SK-N-SH treated with all-trans-retinoic acid at 6 μM for 48 hours (cell line): Measurements from ENCODE around the gene FRMD5.

Source experiments
- ATAC-seq: fragments of 200-7000 bp; cut with Tn5 transposase; 3 replicates; pipeline ENCODE4 v1.9.1; 2020; ENCODE audit warnings: mild to moderate bottlenecking, moderate library complexity
- BACH2 ChIP-seq: fragments of 250-450 bp; sonication (Bioruptor Pico); IDR thresholded peaks from 2 replicates; pipeline ENCODE4 v1.9.0; 2021; ENCODE audit warnings: mild to moderate bottlenecking, borderline replicate concordance
- CSDC2 ChIP-seq: fragments of 250-450 bp; sonication (Bioruptor Pico); IDR thresholded peaks from 2 replicates; pipeline ENCODE4 v1.5.0; 2020; ENCODE audit warnings: mild to moderate bottlenecking, moderate library complexity
- GLIS3 ChIP-seq: fragments of 250-450 bp; sonication (Bioruptor Pico); IDR thresholded peaks from 2 replicates; pipeline ENCODE4 v1.5.0; 2020; ENCODE audit warnings: mild to moderate bottlenecking, moderate library complexity
- ISL1 ChIP-seq: fragments of 250-450 bp; sonication (Bioruptor Pico); IDR thresholded peaks from 2 replicates; pipeline ENCODE4 v2.1.2; 2022; ENCODE audit warnings: mild to moderate bottlenecking, moderate library complexity
- OSR1 ChIP-seq: fragments of 250-450 bp; sonication (Bioruptor Pico); IDR thresholded peaks from 2 replicates; pipeline ENCODE4 v1.8.0; 2022; ENCODE audit warnings: moderate library complexity, mild to moderate bottlenecking, inconsistent platforms
- PPARA ChIP-seq: fragments of 250-450 bp; sonication (Bioruptor Pico); IDR thresholded peaks from 2 replicates; pipeline ENCODE4 v1.5.0; 2020; ENCODE audit warnings: mild to moderate bottlenecking, borderline replicate concordance
- RARB ChIP-seq: fragments of 250-450 bp; sonication (Bioruptor Pico); IDR thresholded peaks from 2 replicates; pipeline ENCODE4 v1.8.0; 2021; ENCODE audit warnings: mild to moderate bottlenecking, moderate library complexity
- SNAI2 ChIP-seq: fragments of 250-450 bp; sonication (Bioruptor Pico); IDR thresholded peaks from 2 replicates; pipeline ENCODE4 v1.5.0; 2020; ENCODE audit warnings: mild to moderate bottlenecking, moderate library complexity
- TCF4 ChIP-seq: fragments of 250-450 bp; sonication (Bioruptor Pico); IDR thresholded peaks from 2 replicates; pipeline ENCODE4 v1.8.0; 2021; ENCODE audit warnings: mild to moderate bottlenecking, moderate library complexity, borderline replicate concordance
- TOX ChIP-seq: fragments of 250-450 bp; sonication (Bioruptor Pico); IDR thresholded peaks from 2 replicates; pipeline ENCODE4 v1.8.0; 2021; ENCODE audit warnings: mild to moderate bottlenecking, moderate library complexity, borderline replicate concordance
- ZC3H10 ChIP-seq: fragments of 250-450 bp; sonication (Bioruptor Pico); IDR thresholded peaks from 2 replicates; pipeline ENCODE4 v1.5.1; 2021; ENCODE audit warnings: mild to moderate bottlenecking, moderate library complexity
- ZFP3 ChIP-seq: fragments of 250-450 bp; sonication (Bioruptor Pico); IDR thresholded peaks from 2 replicates; pipeline ENCODE4 v1.5.0; 2020; ENCODE audit warnings: mild to moderate bottlenecking, moderate library complexity
- ZFP30 ChIP-seq: fragments of 450-650 bp; formaldehyde crosslinking; IDR thresholded peaks from 2 replicates; pipeline ENCODE4 v1.5.0; 2022; ENCODE audit warnings: mild to moderate bottlenecking, moderate library complexity
- ZNF70 ChIP-seq: fragments of 450-650 bp; formaldehyde crosslinking; IDR thresholded peaks from 2 replicates; pipeline ENCODE4 v1.5.0; 2020; ENCODE audit warnings: mild to moderate bottlenecking, moderate library complexity
- TF ChIP-seq, protein P1 (sequence below): fragments of 250-450 bp; sonication (Bioruptor Pico); IDR thresholded peaks from 2 replicates; pipeline ENCODE4 v1.5.1; 2021; ENCODE audit warnings: mild to moderate bottlenecking, moderate library complexity
- TF ChIP-seq, protein P2 (sequence below): fragments of 250-450 bp; sonication (Bioruptor Pico); IDR thresholded peaks from 2 replicates; pipeline ENCODE4 v1.5.0; 2020; ENCODE audit warnings: mild to moderate bottlenecking, moderate library complexity
- TF ChIP-seq, protein P3 (sequence below): fragments of 250-450 bp; sonication (Bioruptor Pico); IDR thresholded peaks from 2 replicates; pipeline ENCODE4 v1.5.1; 2020; ENCODE audit warnings: low read depth, mild to moderate bottlenecking, moderate library complexity
- TF ChIP-seq, protein P4 (sequence below): fragments of 250-450 bp; sonication (Bioruptor Pico); IDR thresholded peaks from 2 replicates; pipeline ENCODE4 v1.8.0; 2020; ENCODE audit warnings: mild to moderate bottlenecking, moderate library complexity, borderline replicate concordance

The FRMD5 gene

DNA sequence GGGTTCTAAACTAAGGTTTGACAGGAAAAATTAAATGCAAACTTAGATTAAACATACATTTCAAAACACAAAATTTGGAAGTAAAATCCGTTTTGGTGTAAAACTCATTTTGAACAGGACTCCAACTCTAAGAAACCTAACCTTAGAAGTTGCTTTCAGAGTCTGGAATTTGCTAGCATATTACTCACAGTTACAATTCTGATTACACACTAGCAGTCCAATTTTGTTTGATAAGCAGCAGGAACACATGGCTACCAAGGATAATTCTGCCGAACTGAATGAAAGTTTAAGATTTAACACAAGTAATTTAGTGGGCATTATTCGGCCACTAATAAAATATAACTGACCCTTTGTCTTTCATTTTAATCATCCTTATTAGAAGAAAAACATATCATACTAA is 49.6 kb downstream of the FRMD5 start:
- TF ChIP-seq CSDC2 (CRISPR knock-in tag) = no peak
- no peak for TF ChIP-seq TCF4
- TF ChIP-seq OSR1 (CRISPR knock-in tag) = no peak
- TF ChIP-seq RARB (CRISPR knock-in tag) = no peak
- TF ChIP-seq, protein P1, sequence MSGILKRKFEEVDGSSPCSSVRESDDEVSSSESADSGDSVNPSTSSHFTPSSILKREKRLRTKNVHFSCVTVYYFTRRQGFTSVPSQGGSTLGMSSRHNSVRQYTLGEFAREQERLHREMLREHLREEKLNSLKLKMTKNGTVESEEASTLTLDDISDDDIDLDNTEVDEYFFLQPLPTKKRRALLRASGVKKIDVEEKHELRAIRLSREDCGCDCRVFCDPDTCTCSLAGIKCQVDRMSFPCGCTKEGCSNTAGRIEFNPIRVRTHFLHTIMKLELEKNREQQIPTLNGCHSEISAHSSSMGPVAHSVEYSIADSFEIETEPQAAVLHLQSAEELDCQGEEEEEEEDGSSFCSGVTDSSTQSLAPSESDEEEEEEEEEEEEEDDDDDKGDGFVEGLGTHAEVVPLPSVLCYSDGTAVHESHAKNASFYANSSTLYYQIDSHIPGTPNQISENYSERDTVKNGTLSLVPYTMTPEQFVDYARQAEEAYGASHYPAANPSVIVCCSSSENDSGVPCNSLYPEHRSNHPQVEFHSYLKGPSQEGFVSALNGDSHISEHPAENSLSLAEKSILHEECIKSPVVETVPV (CRISPR knock-in tag) = no peak
- peak; percentile 71 for ATAC-seq

DNA sequence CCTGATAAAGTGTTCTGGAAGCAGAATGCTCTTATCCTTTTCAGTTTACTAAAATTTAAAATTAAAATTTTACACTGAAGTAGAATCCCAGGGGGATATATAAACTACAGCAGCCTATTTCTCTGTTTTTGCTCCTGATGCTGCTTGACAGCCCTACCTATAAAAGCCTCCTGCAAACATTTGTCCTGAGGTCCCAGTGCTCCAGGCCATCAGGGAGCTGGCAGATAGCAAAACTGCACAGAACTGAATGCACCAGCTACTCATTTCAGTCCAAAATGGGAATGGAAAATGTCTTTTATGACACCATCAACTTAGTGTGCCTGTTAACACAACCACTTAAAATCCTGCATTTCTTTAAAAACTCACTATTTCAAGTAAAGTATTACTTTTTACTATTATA is 50.1 kb downstream of the FRMD5 start:
- TF ChIP-seq SNAI2 (CRISPR knock-in tag) (no peak), OSR1 (CRISPR knock-in tag) (no peak), ZFP3 (no peak), BACH2 (CRISPR knock-in tag) (no peak), PPARA (CRISPR knock-in tag) (no peak), TCF4 (no peak), TOX (CRISPR knock-in tag) (no peak), ISL1 (CRISPR knock-in tag) (no peak), ZNF70 (CRISPR knock-in tag) (no peak), ZC3H10 (CRISPR knock-in tag) (no peak)
- TF ChIP-seq, protein P1 (CRISPR knock-in tag) = no peak
- TF ChIP-seq, protein P2, sequence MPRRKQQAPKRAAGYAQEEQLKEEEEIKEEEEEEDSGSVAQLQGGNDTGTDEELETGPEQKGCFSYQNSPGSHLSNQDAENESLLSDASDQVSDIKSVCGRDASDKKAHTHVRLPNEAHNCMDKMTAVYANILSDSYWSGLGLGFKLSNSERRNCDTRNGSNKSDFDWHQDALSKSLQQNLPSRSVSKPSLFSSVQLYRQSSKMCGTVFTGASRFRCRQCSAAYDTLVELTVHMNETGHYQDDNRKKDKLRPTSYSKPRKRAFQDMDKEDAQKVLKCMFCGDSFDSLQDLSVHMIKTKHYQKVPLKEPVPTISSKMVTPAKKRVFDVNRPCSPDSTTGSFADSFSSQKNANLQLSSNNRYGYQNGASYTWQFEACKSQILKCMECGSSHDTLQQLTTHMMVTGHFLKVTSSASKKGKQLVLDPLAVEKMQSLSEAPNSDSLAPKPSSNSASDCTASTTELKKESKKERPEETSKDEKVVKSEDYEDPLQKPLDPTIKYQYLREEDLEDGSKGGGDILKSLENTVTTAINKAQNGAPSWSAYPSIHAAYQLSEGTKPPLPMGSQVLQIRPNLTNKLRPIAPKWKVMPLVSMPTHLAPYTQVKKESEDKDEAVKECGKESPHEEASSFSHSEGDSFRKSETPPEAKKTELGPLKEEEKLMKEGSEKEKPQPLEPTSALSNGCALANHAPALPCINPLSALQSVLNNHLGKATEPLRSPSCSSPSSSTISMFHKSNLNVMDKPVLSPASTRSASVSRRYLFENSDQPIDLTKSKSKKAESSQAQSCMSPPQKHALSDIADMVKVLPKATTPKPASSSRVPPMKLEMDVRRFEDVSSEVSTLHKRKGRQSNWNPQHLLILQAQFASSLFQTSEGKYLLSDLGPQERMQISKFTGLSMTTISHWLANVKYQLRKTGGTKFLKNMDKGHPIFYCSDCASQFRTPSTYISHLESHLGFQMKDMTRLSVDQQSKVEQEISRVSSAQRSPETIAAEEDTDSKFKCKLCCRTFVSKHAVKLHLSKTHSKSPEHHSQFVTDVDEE (CRISPR knock-in tag) = no peak
- TF ChIP-seq, protein P3, sequence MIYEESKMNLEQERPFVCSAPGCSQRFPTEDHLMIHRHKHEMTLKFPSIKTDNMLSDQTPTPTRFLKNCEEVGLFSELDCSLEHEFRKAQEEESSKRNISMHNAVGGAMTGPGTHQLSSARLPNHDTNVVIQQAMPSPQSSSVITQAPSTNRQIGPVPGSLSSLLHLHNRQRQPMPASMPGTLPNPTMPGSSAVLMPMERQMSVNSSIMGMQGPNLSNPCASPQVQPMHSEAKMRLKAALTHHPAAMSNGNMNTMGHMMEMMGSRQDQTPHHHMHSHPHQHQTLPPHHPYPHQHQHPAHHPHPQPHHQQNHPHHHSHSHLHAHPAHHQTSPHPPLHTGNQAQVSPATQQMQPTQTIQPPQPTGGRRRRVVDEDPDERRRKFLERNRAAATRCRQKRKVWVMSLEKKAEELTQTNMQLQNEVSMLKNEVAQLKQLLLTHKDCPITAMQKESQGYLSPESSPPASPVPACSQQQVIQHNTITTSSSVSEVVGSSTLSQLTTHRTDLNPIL (CRISPR knock-in tag) = no peak
- ATAC-seq = peak; percentile 44

DNA sequence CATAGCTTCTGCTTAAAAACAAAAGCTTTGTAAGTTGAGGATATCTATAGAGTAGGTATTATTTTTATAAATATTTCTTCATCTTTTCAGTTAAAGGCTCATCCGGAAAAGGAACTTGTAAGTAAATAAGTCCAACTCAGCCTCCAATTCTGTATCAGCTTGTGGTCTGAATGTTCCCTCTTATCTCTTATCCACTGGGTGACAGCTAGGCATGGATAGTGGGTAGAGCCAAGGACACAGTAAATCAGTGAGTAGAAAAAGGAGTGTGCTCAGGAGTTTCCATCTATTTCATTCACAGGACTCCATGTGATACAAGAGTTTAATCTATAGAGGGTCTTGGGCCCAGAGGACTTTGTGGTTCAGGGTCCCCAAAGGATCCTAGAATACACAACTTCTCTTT is 50.9 kb downstream of the FRMD5 start:
- ATAC-seq = peak; percentile 12; the same call in 1 of the 3 replicates
- TF ChIP-seq RARB (CRISPR knock-in tag) (no peak), TCF4 (no peak), ZFP3 (no peak)

DNA sequence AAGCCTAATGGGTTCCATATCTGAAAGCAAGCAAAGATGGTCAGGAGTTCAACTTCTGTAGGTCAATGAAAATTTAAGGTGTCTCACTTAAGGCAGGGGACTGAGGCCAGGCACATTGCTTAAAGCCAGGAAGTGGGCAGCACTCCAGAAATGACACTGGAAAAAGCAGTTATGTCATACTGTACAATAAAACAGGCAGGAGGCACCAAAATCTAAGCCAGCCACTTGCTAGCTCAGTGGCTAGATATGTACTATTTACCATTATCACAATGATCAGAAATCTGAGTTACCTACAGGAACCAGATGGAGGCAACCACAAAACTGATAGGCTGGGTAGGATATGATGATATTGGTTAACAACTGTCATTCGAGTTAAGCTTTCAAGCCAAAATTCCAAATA is 57.3 kb downstream of the FRMD5 start:
- ATAC-seq = peak; percentile 61
- TF ChIP-seq, protein P4, sequence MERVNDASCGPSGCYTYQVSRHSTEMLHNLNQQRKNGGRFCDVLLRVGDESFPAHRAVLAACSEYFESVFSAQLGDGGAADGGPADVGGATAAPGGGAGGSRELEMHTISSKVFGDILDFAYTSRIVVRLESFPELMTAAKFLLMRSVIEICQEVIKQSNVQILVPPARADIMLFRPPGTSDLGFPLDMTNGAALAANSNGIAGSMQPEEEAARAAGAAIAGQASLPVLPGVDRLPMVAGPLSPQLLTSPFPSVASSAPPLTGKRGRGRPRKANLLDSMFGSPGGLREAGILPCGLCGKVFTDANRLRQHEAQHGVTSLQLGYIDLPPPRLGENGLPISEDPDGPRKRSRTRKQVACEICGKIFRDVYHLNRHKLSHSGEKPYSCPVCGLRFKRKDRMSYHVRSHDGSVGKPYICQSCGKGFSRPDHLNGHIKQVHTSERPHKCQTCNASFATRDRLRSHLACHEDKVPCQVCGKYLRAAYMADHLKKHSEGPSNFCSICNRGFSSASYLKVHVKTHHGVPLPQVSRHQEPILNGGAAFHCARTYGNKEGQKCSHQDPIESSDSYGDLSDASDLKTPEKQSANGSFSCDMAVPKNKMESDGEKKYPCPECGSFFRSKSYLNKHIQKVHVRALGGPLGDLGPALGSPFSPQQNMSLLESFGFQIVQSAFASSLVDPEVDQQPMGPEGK (CRISPR knock-in tag) = no peak
- no peak for TF ChIP-seq ZC3H10 (CRISPR knock-in tag)

DNA sequence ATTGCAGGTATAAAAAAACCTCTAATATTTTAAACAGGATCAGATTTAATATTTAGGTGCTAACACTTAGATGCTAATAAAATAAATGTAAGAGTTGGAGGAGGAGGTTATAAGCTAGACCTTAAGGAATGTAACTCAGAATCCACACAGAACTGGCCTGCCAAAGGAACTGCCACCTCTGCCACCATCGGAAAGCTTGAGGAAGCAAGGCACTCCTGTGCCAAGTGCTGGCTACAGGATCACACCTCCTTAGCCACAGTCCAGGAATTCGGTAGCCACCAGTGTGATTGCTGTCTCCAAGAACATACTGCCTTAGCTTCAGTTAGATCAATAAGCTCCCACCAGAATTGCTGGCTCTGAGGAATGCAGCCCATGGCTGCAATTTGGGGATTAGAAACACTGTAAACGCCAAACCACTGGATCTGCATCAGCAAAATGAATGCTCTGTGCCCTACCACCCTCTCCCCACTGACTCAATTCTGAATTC is 58.0 kb downstream of the FRMD5 start:
- TF ChIP-seq ZNF70 (CRISPR knock-in tag) (no peak), GLIS3 (CRISPR knock-in tag) (no peak), ZFP30 (CRISPR knock-in tag) (no peak), SNAI2 (CRISPR knock-in tag) (no peak)
- TF ChIP-seq, protein P1 (CRISPR knock-in tag) = no peak
- ATAC-seq = peak; percentile 40; the same call in 2 of the 3 replicates
